Sigmoid colon (tissue), 4 donors: Measurements from ENCODE around the gene HAPLN1.

Experiments used
- EP300 ChIP-seq, 4 donors: sonication (generic); formaldehyde crosslinking; IDR thresholded peaks; one replicate each; pipeline ENCODE4 v1.6.1; 2017; ENCODE audit warnings: antibody characterized with exemption in 4 of 4
- POLR2A ChIP-seq, 2 donors: fragments of 450-650 bp; IDR thresholded peaks; one replicate each; pipeline ENCODE4 v1.6.1; 2016; ENCODE audit warnings: antibody characterized with exemption in 2 of 2, mild to moderate bottlenecking in 2 of 2, moderate library complexity in 2 of 2
- POLR2AphosphoS5 ChIP-seq, 4 donors: sonication (generic); formaldehyde crosslinking; IDR thresholded peaks; one replicate each; pipeline ENCODE4 v1.6.1; 2017; ENCODE audit warnings: antibody characterized with exemption in 4 of 4
- TF ChIP-seq, protein P1 (sequence below), 4 experiments: fragments of 450-650 bp in 3 of 4; fragments of 200-600 bp in 1 of 4; IDR thresholded peaks; one replicate each; pipeline ENCODE4 v1.5.1; 2016 to 2019; ENCODE audit warnings: antibody characterized with exemption in 4 of 4, mild to moderate bottlenecking in 3 of 4, moderate library complexity in 2 of 4

DNA sequence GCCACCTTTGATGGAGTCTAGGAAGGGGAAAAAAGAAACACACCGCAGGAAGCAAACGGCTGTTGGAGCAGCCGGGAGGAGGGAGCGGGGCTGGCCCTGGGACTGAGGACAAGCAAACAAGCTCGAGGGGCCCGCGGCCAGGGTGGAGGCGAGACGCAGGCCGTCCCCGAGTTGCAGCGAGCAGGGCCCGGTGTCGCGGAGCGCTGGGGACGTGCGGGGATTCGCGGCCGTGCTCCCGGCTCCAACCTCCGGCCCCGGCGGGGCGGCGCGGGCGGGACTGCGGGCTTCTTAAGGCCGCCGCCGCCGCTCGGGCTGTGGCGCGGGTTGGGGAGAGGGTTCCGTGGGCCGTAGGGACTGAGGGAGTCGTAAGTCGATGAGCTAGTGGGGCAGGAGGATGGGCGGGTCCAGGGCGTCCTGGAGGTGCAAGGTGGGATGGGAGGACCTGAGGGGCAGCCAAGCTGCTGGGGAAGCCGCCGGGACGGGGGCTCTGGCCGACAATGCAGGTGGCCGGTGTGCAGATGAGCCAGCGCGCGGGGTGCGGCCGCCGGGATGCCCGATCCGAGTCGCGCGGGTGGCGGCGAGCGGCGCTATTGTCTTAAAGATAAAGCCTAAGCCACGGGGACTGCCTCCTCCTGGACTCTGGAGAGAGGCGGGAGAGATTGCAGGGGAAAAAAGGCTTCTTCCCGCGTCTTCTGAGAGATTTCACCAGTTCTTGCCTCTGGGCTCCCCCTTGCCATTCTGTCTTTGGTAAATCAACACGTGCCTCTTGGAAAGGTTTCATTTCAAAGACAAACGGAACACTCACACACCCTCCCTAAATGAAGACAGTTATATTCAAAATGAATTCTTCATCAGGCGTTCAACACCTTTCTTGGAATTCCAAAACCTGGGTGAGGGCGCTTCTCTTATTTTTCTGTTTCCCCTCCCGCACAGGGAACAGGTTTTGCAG, 1.6 kb upstream of the HAPLN1 start:
- TF ChIP-seq EP300 (IDR thresholded peaks at IDR 0.05) (no peak), POLR2A (IDR thresholded peaks at IDR 0.05) (no peak), POLR2AphosphoS5 (IDR thresholded peaks at IDR 0.05) (no peak)
- TF ChIP-seq, protein P1, sequence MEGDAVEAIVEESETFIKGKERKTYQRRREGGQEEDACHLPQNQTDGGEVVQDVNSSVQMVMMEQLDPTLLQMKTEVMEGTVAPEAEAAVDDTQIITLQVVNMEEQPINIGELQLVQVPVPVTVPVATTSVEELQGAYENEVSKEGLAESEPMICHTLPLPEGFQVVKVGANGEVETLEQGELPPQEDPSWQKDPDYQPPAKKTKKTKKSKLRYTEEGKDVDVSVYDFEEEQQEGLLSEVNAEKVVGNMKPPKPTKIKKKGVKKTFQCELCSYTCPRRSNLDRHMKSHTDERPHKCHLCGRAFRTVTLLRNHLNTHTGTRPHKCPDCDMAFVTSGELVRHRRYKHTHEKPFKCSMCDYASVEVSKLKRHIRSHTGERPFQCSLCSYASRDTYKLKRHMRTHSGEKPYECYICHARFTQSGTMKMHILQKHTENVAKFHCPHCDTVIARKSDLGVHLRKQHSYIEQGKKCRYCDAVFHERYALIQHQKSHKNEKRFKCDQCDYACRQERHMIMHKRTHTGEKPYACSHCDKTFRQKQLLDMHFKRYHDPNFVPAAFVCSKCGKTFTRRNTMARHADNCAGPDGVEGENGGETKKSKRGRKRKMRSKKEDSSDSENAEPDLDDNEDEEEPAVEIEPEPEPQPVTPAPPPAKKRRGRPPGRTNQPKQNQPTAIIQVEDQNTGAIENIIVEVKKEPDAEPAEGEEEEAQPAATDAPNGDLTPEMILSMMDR (IDR thresholded peaks at IDR 0.05) = no peak
